AG09309 (cell line): ENCODE results near the gene PTGES2.

Source experiments
- DNase-seq: peaks from one replicate; pipeline ENCODE4 v3.0.0-alpha.2; 2010; ENCODE audit warnings: low read depth
- H3K4me3 ChIP-seq: 2 replicates; pipeline ENCODE4 v1.5.1; 2011; ENCODE audit warnings: mild to moderate bottlenecking, low read depth, low read length, moderate library complexity; ENCODE audit not compliant: control insufficient read depth
- CTCF ChIP-seq: IDR thresholded peaks from 2 replicates; pipeline ENCODE4 v1.5.1; 2011; ENCODE audit warnings: mild to moderate bottlenecking, low read depth, low read length, inconsistent platforms; ENCODE audit not compliant: insufficient read depth, control insufficient read depth; ENCODE audit errors: missing control alignments

The PTGES2 gene

GRCh38 chr9:128088253-128088945 lies 39.1 kb downstream of the PTGES2 start:
- DNase-seq: no peak
- no peak overlapping the region for H3K4me3 ChIP-seq
- TF ChIP-seq CTCF: no peak

GRCh38 chr9:128087262-128087661 lies 40.3 kb downstream of the PTGES2 start:
- no peak for TF ChIP-seq CTCF
- H3K4me3 ChIP-seq: no peak overlapping the region
- DNase-seq: no peak

- no peak for DNase-seq
- no peak for TF ChIP-seq CTCF
- H3K4me3 ChIP-seq: no peak overlapping the region
Measured at GRCh38 chr9:128085943-128086342, 41.6 kb downstream of the PTGES2 start.

GRCh38 chr9:128084746-128085145 lies 42.8 kb downstream of the PTGES2 start:
- no peak overlapping the region for H3K4me3 ChIP-seq
- DNase-seq: no peak
- no peak for TF ChIP-seq CTCF

- DNase-seq: no peak
- no peak overlapping the region for H3K4me3 ChIP-seq
- TF ChIP-seq CTCF: no peak
Measured at GRCh38 chr9:128082151-128082550, 45.4 kb downstream of the PTGES2 start.

- DNase-seq: peak; percentile 87
- H3K4me3 ChIP-seq: no peak overlapping the region
Measured at GRCh38 chr9:128081056-128081455, 46.5 kb downstream of the PTGES2 start.

More at GRCh38 chr9:128081056-128081455, 46.5 kb downstream of the PTGES2 start:
- no peak for TF ChIP-seq CTCF
